SK-N-SH (cell line): ENCODE results near the gene KLHDC9.
A peak's percentile ranks its signal among the peaks of the same experiment; 100 is the strongest.

Experiments
- CHD2 ChIP-seq: fragments of 150-350 bp; IDR thresholded peaks from 2 replicates; pipeline ENCODE4 v1.6.1; 2018; ENCODE audit warnings: low read length; ENCODE audit not compliant: partially characterized antibody
- ELF1 ChIP-seq: IDR thresholded peaks from 2 replicates; pipeline ENCODE4 v1.4.0; 2012
- EP300 ChIP-seq, 2 experiments: IDR thresholded peaks; 2 replicates each; pipeline versions ENCODE4 v1.4.0 to v1.6.1; 2012; ENCODE audit warnings: borderline replicate concordance in 1 of 2, low read depth in 1 of 2, low read length in 1 of 2
- FOXM1 ChIP-seq: IDR thresholded peaks from 2 replicates; pipeline ENCODE4 v1.4.0; 2012; ENCODE audit warnings: low read depth, mild to moderate bottlenecking
- JUND ChIP-seq: IDR thresholded peaks from 2 replicates; pipeline ENCODE4 v1.4.0; 2012
- NRF1 ChIP-seq: IDR thresholded peaks from 2 replicates; pipeline ENCODE4 v1.6.1; 2012; ENCODE audit warnings: low read depth, mild to moderate bottlenecking, low read length
- TAF1 ChIP-seq: IDR thresholded peaks from 2 replicates; pipeline ENCODE4 v1.6.1; 2012; ENCODE audit warnings: low read depth, mild to moderate bottlenecking, low read length, moderate library complexity, borderline replicate concordance
- USF2 ChIP-seq: fragments of 150-350 bp; IDR thresholded peaks from 2 replicates; pipeline ENCODE4 v1.6.1; 2017; ENCODE audit warnings: antibody characterized with exemption, low read length, low read depth, borderline replicate concordance
- TF ChIP-seq, protein P1 (sequence below): fragments of 200-600 bp; sonication (generic); IDR thresholded peaks from 2 replicates; pipeline ENCODE4 v1.6.1; 2017; ENCODE audit warnings: antibody characterized with exemption, mild to moderate bottlenecking, moderate library complexity
- TF ChIP-seq, protein P2 (sequence below): IDR thresholded peaks from 2 replicates; pipeline ENCODE4; 2012

DNA sequence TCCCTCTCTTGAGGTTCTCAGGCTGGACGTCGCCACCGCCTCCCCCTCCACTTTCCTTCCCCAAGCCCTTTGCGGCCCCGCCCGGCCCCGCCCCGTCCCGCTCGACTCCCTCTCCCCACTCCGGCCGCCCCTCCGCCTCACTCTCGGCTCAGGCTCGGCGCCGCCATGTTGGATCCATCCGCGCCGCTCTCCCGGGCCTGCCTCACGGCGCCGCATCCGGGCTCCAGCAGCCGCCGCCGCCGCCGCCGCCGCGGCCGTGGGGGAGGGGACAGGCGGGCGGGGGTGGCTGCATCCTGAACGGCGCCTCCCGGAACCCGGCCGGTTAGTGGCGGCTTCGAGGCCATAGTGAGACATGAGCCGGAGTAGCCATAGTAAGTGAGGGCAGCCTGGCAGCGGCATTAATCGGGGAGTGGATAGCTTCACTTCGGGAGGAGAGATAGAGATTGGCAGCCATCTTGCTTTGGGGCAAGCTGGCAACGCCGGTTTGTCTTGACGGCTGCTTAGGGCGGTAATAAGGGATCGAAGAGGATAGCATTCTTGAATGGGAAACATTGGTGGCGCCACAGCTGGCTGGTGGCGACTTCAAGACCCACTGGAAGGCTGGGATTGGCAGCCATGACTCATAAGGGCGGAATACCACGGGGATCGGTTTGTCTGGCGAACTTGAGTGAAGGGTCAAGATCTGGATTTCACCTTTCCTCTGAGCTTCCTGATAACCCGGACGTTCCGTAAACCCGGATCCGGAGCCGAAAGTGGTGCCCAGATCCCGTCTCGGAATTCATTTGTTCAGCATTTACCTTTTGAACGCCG is 34.5 kb downstream of the KLHDC9 start, which contains the start of gene DEDD:
- TF ChIP-seq, protein P1, sequence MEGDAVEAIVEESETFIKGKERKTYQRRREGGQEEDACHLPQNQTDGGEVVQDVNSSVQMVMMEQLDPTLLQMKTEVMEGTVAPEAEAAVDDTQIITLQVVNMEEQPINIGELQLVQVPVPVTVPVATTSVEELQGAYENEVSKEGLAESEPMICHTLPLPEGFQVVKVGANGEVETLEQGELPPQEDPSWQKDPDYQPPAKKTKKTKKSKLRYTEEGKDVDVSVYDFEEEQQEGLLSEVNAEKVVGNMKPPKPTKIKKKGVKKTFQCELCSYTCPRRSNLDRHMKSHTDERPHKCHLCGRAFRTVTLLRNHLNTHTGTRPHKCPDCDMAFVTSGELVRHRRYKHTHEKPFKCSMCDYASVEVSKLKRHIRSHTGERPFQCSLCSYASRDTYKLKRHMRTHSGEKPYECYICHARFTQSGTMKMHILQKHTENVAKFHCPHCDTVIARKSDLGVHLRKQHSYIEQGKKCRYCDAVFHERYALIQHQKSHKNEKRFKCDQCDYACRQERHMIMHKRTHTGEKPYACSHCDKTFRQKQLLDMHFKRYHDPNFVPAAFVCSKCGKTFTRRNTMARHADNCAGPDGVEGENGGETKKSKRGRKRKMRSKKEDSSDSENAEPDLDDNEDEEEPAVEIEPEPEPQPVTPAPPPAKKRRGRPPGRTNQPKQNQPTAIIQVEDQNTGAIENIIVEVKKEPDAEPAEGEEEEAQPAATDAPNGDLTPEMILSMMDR: no peak
- TF ChIP-seq EP300 (IDR thresholded peaks at IDR 0.05; ENCODE audit: borderline replicate concordance in 1 of 2, low read depth in 1 of 2, low read length in 1 of 2) (peak in 1 of 2 experiments; percentile 44; a peak in 1 of 4 replicates), ELF1 (peak; percentile 82), NRF1 (no peak), CHD2 (no peak), TAF1 (peak; percentile 55), FOXM1 (no peak), JUND (0 out of 2 replicates have a peak, but pooled peaks have one; percentile 33), USF2 (no peak)
- TF ChIP-seq, protein P2, sequence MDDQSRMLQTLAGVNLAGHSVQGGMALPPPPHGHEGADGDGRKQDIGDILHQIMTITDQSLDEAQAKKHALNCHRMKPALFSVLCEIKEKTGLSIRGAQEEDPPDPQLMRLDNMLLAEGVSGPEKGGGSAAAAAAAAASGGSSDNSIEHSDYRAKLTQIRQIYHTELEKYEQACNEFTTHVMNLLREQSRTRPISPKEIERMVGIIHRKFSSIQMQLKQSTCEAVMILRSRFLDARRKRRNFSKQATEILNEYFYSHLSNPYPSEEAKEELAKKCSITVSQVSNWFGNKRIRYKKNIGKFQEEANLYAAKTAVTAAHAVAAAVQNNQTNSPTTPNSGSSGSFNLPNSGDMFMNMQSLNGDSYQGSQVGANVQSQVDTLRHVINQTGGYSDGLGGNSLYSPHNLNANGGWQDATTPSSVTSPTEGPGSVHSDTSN: peak; percentile 61; the same call in 1 of the 2 replicates
